GM10248 (cell line): Measurements from ENCODE around the gene RNU7-1.
"Not testable (repeated sequence)": the region's sequence is repeated elsewhere in the genome, so short reads cannot be mapped to it uniquely, and the experiment has no call there.

Experiments used
- CTCF ChIA-PET: fragments of 300-600 bp; sonication (Branson Sonifier 250); formaldehyde crosslinking; extraction: SDS; loops from one replicate; lab custom pipeline; 2021; ENCODE audit warnings: antibody characterized with exemption; lab: Yijun Ruan, JAX
- POLR2A ChIA-PET: fragments of 350-650 bp; sonication (Branson Sonifier 250); formaldehyde crosslinking; extraction: SDS; loops from one replicate; lab custom pipeline; 2020; ENCODE audit warnings: antibody characterized with exemption; lab: Yijun Ruan, JAX
- DNase-seq: peaks from one replicate; pipeline ENCODE4 v3.0.0; 2012; ENCODE audit errors: extremely low spot score
- CTCF ChIP-seq: IDR thresholded peaks from 2 replicates; pipeline ENCODE4 v1.5.1; 2012; ENCODE audit warnings: mild to moderate bottlenecking, low read depth; ENCODE audit errors: extremely low read depth, missing control alignments, control extremely low read depth

The RNU7-1 gene

GRCh38 chr12:6903722-6904121 lies 39.9 kb upstream of the RNU7-1 start:
- POLR2A ChIA-PET: no interaction called here
- CTCF ChIA-PET: interaction anchor here (0.7 to 4.9 kb wide), 5 partner anchors 12 to 68 kb away, joined by 3 to 27 read pairs (median 3); partner anchors contain the start of gene SPSB2
- no peak for TF ChIP-seq CTCF
- DNase-seq: no peak

- POLR2A ChIA-PET: interaction anchor here (0.6 to 2.3 kb wide), 3 partner anchors 13 to 37 kb away, joined by 3 to 9 read pairs (median 4); partner anchors contain the start of genes SPSB2 and TPI1
- CTCF ChIA-PET: interaction anchor here (0.7 to 5.0 kb wide), 11 partner anchors 13 to 237 kb away, joined by 3 to 35 read pairs (median 5); partner anchors contain the start of genes MLF2 and SPSB2
- TF ChIP-seq CTCF: no peak
- peak; percentile 95 for DNase-seq
Measured at GRCh38 chr12:6904280-6905276, 39.0 kb upstream of the RNU7-1 start, which contains the start of gene LRRC23. Gene LRRC23, plus strand, starts transcription at chr12:6904822. Its CDS starts 812 bp downstream, at chr12:6905634.

- DNase-seq: no peak
- POLR2A ChIA-PET: interaction anchor here (0.5 to 2.3 kb wide), 5 partner anchors 14 to 242 kb away, joined by 3 to 9 read pairs (median 3); partner anchors contain the start of genes SPSB2 and TPI1
- no peak for TF ChIP-seq CTCF
- CTCF ChIA-PET: interaction anchor here (0.9 to 5.0 kb wide), 9 partner anchors 14 to 236 kb away, joined by 3 to 35 read pairs (median 7); partner anchors contain the start of genes MLF2 and SPSB2
Measured at GRCh38 chr12:6905414-6906040, 38.1 kb upstream of the RNU7-1 start.

GRCh38 chr12:6908141-6908540 lies 35.5 kb upstream of the RNU7-1 start:
- not testable (repeated sequence) for DNase-seq
- CTCF ChIA-PET: interaction anchor here (1.0 to 5.0 kb wide), 8 partner anchors 14 to 57 kb away, joined by 3 to 35 read pairs (median 5); partner anchors contain the start of gene SPSB2
- POLR2A ChIA-PET: interaction anchor here (1.4 kb wide), 1 partner anchor 41 kb away, joined by 3 read pairs; the partner anchor contains the start of gene TPI1

GRCh38 chr12:6909421-6910145 lies 34.0 kb upstream of the RNU7-1 start:
- DNase-seq: no peak
- CTCF ChIA-PET: interaction anchor here (0.7 to 5.0 kb wide), 8 partner anchors 14 to 55 kb away, joined by 3 to 35 read pairs (median 4); no protein-coding TSS in a partner anchor
- POLR2A ChIA-PET: interaction anchor here (1.3 to 1.4 kb wide), 2 partner anchors 43 kb away, joined by 3 read pairs; partner anchors contain the start of gene TPI1

More at GRCh38 chr12:6909421-6910145, 34.0 kb upstream of the RNU7-1 start:
- TF ChIP-seq CTCF: no peak
